Brain microvascular endothelial cell (primary cell): ENCODE data around the gene RNF180.
A peak's percentile ranks its signal among the peaks of the same experiment; 100 is the strongest.
"Not testable (repeated sequence)": the region's sequence is repeated elsewhere in the genome, so short reads cannot be mapped to it uniquely, and the experiment has no call there.

Experiments
- DNase-seq: peaks from one replicate; pipeline ENCODE4 v3.0.0-alpha.2; 2020
- H3K27ac ChIP-seq: fragments of 250-450 bp; sonication (Bioruptor Pico); 2 replicates; pipeline ENCODE4 v1.5.1; 2020; ENCODE audit warnings: mild to moderate bottlenecking, moderate library complexity
- H3K27me3 ChIP-seq: fragments of 250-450 bp; sonication (Bioruptor Pico); replicated peaks from 2 replicates; pipeline ENCODE4 v1.5.1; 2020; ENCODE audit warnings: mild to moderate bottlenecking
- H3K36me3 ChIP-seq: fragments of 250-450 bp; sonication (Bioruptor Pico); replicated peaks from 2 replicates; pipeline ENCODE4 v1.5.1; 2020; ENCODE audit warnings: mild to moderate bottlenecking
- H3K4me3 ChIP-seq: 2 replicates; pipeline ENCODE4 v1.5.1; 2011; ENCODE audit warnings: low read depth, mild to moderate bottlenecking, control low read depth, low read length, moderate library complexity
- CTCF ChIP-seq: IDR thresholded peaks from 2 replicates; pipeline ENCODE4 v1.5.1; 2011; ENCODE audit warnings: low read depth, mild to moderate bottlenecking, moderate library complexity, low read length, control low read depth, inconsistent platforms; ENCODE audit errors: missing control alignments
- in situ Hi-C: cut with HindIII; loops from 2 replicates; pipeline ENCODE4 v1.10.0; 2017; ENCODE audit warnings: low sequenced_read_pairs, low pct_ligation_motif_present

RNF180 gene

DNA sequence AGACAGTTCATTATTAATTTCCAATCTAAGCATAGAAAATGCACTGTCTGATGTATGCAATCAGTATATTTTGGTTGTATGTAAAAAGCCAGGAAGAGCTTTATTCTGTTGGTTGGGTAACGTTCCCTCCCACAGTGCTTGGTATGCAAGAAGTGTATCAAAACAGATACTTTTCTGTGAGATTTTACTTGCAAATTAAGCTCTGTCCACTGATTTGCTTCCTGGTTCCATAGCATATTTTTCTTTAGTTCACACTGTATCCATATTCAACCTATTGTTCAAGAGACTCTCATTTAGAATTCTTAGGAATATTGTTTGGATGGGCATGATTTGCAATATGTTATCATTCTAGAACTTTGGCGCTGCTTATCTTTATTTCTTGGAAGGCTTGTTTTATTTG is 47.4 kb downstream of the RNF180 start:
- in situ Hi-C loops: no loop called here
- H3K4me3 ChIP-seq: no peak overlapping the region
- H3K36me3 ChIP-seq: no peaks in the 10 kb centered on the region
- H3K27me3 ChIP-seq: no peaks in the 10 kb centered on the region
- no peak overlapping the region for H3K27ac ChIP-seq
- TF ChIP-seq CTCF: no peak
- no peak for DNase-seq

DNA sequence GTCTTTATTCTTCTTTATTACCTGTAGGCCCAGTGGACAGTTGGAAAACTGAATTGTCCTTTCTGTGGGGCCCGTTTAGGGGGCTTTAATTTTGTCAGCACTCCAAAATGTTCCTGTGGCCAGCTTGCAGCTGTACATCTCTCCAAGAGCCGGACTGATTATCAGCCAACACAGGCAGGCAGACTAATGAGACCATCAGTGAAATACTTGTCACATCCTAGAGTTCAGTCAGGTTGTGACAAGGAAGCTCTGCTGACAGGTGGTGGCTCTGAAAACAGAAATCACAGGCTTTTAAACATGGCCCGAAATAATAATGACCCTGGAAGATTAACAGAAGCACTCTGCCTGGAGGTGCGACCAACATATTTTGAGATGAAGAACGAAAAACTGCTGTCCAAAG is 47.9 kb downstream of the RNF180 start:
- Histone ChIP-seq H3K27ac (no peak overlapping the region), H3K4me3 (no peak overlapping the region), H3K36me3 (no peaks in the 10 kb centered on the region), H3K27me3 (no peaks in the 10 kb centered on the region)
- no peak for DNase-seq
- no peak for TF ChIP-seq CTCF
- in situ Hi-C loops: no loop called here

- no peak overlapping the region for H3K4me3 ChIP-seq
- H3K27me3 ChIP-seq: no peaks in the 10 kb centered on the region
- H3K36me3 ChIP-seq: no peaks in the 10 kb centered on the region
- H3K27ac ChIP-seq: no peak overlapping the region
- in situ Hi-C loops: no loop called here
- DNase-seq: no peak
- no peak for TF ChIP-seq CTCF
These were observed 48.5 kb downstream of the RNF180 start for GRCh38 chr5:64214132-64214531.

- in situ Hi-C loops: no loop called here
- Histone ChIP-seq H3K36me3 (no peaks in the 10 kb centered on the region), H3K27ac (no peak overlapping the region), H3K4me3 (no peak overlapping the region), H3K27me3 (no peaks in the 10 kb centered on the region)
- TF ChIP-seq CTCF: no peak
- DNase-seq: no peak
These were observed 56.3 kb downstream of the RNF180 start for GRCh38 chr5:64221911-64222310.

- in situ Hi-C loops, DNase-seq, H3K27me3 ChIP-seq, H3K27ac ChIP-seq, H3K36me3 ChIP-seq, H3K4me3 ChIP-seq: not testable (repeated sequence)
These were observed 59.8 kb downstream of the RNF180 start for GRCh38 chr5:64225286-64225981.

DNA sequence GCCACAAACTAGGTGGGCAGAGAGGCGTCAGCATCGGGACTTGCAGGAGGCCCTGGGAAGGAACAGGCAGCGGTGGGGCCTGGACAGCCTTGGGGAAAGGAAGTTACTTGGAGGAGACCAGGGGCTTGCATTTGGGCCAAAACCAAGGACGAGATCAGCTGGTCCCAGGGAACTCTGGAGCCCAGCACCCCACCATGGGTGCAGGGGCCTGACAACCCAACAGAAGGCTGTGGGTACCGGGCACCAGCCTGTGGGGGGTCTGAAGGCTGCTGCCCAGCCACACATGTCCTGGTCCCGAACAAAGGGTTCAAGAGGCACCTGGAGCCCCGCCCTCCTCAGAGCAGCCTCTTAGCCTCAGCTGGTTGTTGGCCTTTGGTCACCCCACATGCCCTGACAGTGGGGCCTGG is 61.5 kb downstream of the RNF180 start:
- not testable (repeated sequence) for DNase-seq

DNA sequence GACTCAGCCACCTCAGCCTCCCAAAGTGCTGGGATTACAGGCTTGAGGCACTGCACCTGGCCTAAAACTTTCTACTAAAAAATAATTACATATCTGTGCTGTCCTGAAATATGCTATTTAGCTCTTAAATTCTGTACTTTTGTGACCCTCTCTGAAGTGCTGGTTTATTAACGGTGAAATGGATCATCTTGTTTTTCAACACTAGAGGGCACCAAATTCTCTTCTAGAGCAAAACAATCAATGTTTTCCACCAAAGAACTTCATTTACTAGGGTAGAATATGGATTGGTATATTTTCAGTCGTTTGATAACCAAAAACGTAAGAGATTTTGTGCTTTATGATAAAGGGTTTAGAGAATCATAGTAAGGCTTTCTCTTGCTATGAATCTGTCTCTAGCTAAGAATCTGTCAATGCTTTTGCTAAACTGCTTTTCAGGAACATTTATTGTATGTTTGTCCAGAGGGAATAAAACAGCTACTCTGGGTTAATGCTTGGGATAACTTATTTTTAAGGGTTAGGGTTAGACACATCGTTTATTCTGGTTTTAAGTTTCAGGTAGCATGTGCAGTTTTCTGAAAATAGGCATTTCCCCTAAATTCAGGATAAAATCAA is 63.6 kb downstream of the RNF180 start:
- H3K27ac ChIP-seq: no peak overlapping the region
- no peak overlapping the region for H3K4me3 ChIP-seq
- TF ChIP-seq CTCF: peak; percentile 52
- peak; percentile 7 for DNase-seq
- H3K36me3 ChIP-seq: no peaks in the 10 kb centered on the region
- H3K27me3 ChIP-seq: no peaks in the 10 kb centered on the region
- in situ Hi-C loops: no loop called here

More for the DNA sequence above, 61.5 kb downstream of the RNF180 start:
- H3K36me3 ChIP-seq, H3K4me3 ChIP-seq, in situ Hi-C loops, H3K27me3 ChIP-seq, H3K27ac ChIP-seq: not testable (repeated sequence)
